HG03135 (cell line): Measurements from ENCODE around the gene SLC22A3.

Experiments used
- ATAC-seq: cut with Tn5 transposase; IDR thresholded peaks from one replicate; pipeline ENCODE4 v1.9.1; 2021; ENCODE audit warnings: mild to moderate bottlenecking, moderate library complexity; ENCODE audit not compliant: unreplicated experiment

SLC22A3 gene

GRCh38 chr6:160333101-160333500 lies 15.1 kb upstream of the SLC22A3 start:
- ATAC-seq: no peak

GRCh38 chr6:160333841-160334240 lies 14.3 kb upstream of the SLC22A3 start:
- no peak for ATAC-seq

GRCh38 chr6:160336200-160336599 lies 12.0 kb upstream of the SLC22A3 start:
- ATAC-seq: no peak

GRCh38 chr6:160337301-160337700 lies 10.9 kb upstream of the SLC22A3 start:
- ATAC-seq: no peak

- no peak for ATAC-seq
Observed at GRCh38 chr6:160337991-160338390, 10.2 kb upstream of the SLC22A3 start.

- no peak for ATAC-seq
Observed at GRCh38 chr6:160343144-160343543, 5.0 kb upstream of the SLC22A3 start.

- ATAC-seq: no peak
Observed at GRCh38 chr6:160344271-160344670, 3.9 kb upstream of the SLC22A3 start.

- ATAC-seq: no peak
Observed at GRCh38 chr6:160347259-160348222, 637 bp upstream of the SLC22A3 start.

- no peak for ATAC-seq
Observed at GRCh38 chr6:160349020-160349441, 853 bp downstream of the SLC22A3 start.

GRCh38 chr6:160349814-160350350 lies 1.7 kb downstream of the SLC22A3 start:
- ATAC-seq: no peak

- ATAC-seq: no peak
Observed at GRCh38 chr6:160353950-160354496, 5.8 kb downstream of the SLC22A3 start.

- no peak for ATAC-seq
Observed at GRCh38 chr6:160355001-160355400, 6.8 kb downstream of the SLC22A3 start.

- ATAC-seq: no peak
Observed at GRCh38 chr6:160356074-160356744, 8.0 kb downstream of the SLC22A3 start.

GRCh38 chr6:160357088-160357487 lies 8.9 kb downstream of the SLC22A3 start:
- ATAC-seq: no peak

GRCh38 chr6:160358225-160359119 lies 10.3 kb downstream of the SLC22A3 start:
- ATAC-seq: no peak

- no peak for ATAC-seq
Observed at GRCh38 chr6:160360955-160361354, 12.8 kb downstream of the SLC22A3 start.

- ATAC-seq: no peak
Observed at GRCh38 chr6:160362556-160362955, 14.4 kb downstream of the SLC22A3 start.

GRCh38 chr6:160363016-160363996 lies 15.1 kb downstream of the SLC22A3 start:
- no peak for ATAC-seq

- ATAC-seq: no peak
Observed at GRCh38 chr6:160365117-160365516, 16.9 kb downstream of the SLC22A3 start.
